GM19238 (cell line): ENCODE results near the gene NME8.

ENCODE experiments used
- DNase-seq: peaks from one replicate; pipeline ENCODE4 v3.0.0; 2011; ENCODE audit warnings: low spot score; ENCODE audit not compliant: insufficient read length

The NME8 gene

DNA sequence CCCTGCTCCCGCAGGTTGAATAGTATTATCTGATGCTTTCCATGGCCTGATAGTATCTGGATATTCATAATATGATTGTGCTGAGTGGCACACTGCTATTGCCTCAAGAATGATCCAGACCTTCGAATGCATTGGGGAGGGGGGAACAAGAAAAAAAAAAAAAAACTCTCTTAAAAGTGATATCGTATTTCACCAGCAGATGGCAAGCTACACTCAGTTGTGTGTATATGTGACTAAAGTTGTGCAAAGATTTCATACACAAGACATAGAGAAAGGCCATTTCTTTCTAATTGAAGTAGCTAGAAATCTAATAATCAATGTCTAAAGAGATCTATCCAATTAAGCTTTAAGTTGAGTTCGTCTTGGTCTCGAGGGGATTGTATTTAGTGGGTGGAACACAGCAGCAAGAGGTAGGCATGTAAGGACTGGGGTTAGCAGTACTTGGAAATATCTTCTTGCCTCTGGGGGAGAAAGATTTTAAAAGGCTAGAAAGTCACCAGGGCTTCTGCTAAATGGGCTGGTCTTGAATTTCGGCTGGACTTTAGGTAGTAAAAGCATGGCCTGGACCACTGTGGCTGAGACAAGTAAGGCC, 52.9 kb downstream of the NME8 start:
- no peak for DNase-seq

DNA sequence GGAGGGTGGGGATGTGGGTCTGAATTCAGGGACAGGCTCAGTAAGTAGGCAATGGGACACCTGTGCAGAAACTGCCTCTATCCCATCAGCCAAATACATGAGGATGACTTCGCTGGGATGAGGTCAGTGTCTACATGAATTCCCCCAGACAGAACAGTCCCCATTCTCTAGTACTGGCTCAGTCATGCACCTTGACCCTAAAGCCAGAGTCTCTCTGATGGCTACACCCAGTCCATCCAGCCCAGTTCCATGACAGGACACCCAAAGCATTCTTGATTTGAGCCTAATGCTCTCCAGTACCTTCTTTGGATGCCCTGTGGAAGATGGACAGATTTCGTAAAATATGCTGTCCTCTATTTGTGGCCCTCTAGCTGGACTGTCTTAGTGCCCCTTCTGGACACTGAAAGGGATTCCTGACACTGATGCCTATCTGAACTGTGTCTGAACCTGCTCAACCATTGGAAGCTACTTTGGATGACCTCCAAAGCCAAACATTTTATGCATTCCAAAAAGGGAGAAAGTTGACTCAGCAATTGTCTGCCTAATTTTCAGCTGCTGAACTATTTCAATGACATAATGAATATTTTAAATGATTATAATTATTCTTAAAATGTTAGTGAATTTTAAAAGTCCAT, 53.6 kb downstream of the NME8 start:
- DNase-seq, result no peak

DNA sequence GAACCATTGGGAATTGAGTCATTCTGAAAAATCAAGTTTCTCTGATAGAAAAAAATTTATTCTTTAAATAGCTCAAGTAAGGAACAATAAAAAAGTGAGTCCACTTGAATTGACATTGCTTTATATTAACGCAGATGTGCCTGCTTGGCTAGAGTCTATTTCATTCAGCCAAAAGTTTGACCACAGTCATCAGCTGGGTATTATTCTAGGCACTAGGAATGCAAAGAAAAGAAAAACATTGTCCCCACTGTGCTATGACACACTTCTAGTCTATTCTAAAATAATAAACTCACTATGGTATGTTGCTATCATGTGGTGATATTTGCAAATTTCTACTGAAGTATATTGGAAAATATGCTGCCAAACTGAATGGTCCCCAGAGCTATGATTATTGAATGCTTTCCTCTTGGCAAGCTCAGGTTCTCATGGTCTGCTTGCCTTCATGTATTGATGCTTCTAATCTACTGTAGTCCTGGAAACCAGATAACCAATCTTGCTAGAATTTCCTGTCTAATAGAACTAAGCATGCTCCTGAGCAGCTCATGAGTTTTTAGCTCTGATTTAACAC, 59.9 kb downstream of the NME8 start:
- DNase-seq, result no peak

DNA sequence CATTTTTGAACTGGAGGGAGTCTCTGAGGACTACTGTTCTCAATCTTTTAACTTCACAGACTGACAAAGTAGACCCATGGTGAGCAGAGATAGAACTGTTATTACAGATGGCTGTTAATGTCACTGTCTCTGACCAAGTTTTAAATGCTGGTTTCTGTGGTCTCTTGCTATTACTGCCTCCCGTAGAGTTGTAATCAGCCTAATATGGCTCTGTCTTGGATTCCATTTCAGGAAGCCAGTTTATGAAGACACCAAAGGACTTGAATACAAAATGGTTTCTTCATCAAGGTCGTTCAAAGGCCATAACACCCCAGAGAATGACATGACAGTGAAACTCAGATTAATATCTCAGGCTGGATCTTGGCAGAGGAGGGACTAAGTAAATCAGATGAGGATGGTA, 64.4 kb downstream of the NME8 start:
- no peak for DNase-seq

DNA sequence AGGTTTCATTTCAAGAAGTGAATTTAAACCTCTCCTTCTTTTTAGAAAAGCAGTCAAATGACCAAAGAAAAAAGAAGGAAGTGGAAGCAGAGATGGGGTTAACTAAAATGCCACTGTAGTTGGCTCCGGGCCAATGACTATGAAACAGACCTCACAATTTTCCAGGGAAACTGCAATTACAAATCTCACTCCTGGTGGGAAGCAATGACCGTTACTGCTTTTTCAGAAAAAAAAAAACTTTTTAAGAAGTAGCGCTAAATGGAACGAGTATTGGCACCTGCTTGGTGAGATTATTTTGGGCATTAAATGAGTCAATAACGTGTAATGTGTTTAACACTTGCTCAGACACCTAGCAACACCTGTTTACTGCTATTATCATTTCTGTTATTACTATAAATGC, 67.0 kb downstream of the NME8 start:
- no peak for DNase-seq

DNA sequence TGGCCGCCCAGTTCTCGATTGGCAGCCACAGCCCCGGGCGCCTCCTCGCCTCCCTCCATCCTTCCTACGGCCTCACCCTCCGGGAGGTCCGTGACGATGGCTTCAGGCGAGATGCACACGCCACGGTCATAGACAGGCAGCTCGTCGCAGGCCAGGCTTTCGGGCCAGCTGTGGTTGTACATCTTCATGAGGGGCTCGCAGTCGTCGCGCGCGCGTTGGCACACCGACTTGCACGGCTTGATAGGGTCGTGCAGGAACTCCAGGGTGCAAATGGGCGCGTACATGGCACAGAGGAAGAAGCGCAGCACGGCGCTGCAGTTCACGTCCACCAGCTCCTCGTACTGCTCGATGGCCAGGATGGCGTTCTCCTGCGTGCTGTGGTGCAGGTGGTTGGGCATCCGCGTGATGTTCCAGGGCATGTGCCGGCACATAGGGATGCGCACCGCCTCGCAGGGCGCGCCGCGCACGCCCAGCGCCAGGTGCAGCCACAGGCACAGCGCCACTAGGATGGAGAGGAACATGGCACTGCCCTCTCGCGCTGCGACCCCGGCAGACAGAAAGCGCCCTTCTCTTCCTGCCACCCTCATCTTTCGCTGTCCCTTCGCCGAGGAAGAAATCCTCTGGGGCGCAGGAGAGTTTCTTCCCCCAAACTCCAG, 67.7 kb downstream of the NME8 start:
- no peak for DNase-seq

DNA sequence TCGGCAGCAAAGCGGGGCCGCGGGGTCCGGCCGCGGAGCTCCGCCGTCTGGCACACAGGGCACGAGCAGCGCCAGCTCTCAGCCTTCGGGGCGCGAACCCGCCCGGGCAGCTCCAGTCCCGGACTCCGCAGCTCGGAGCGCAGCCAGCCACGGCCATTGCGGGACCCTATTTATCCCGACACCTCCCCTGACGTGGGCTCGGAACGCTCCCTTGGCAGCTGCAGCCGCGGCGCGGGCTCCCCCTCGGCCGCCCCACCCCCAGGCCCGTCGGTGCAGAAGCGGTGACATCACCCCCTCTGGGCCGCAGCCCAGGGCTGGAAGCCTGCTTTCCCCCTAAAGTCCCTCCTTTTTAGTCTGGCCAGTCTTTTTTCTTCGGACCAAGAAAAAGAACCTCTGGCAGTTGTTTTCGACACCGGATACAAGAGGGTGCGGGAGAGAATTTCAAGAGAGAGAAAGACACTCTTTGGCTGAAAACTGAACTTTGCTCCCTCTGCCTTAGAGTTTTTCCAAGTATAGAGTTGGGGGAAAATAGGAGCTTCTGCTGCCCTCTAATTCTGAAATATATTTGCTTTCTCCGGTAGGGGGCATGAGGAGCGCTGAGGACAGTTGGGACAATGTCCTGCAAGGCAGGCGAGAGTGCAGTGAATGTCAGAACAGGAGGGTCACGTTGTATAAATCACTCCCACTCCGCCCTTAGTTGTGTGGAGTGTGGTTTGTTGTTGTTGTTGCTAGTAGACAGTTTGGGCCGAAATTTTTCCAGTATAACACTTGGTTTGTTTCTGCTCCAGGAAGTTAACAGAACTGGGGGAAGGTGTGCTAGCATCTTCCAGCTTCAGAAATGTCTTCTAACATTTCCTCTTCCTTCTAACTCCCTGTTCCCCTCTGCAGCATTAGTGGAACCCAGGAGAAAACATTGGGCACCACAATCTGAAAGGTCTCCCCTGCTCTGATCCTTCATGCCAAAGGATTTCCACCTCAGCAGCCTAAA, 68.6 kb downstream of the NME8 start, which contains the start of gene SFRP4:
Gene SFRP4 (minus strand): TSS at position 145 of the 988 bp plus-strand sequence. CDS start 280 bp downstream, outside the sequence.
- no peak for DNase-seq

DNA sequence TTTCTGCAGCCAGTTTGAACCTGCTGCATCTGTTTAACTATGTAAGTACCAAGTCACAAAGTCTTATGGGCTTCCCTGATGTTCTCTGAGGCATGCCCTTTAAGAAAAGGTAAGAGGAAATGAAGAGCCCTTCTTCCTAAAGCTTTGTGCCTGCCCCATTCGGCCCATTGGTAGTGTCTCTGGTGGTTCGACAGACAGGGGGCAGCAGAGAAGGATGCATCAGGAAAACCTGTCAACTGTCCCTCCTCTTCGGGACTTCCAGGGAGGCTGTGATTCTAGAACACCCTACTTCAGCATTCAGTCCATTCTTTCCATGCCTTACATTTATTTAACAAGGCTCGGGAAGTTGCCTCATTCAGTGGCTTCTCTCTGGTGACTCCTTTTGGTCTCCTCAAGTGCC, 70.1 kb downstream of the NME8 start:
- no peak for DNase-seq

DNA sequence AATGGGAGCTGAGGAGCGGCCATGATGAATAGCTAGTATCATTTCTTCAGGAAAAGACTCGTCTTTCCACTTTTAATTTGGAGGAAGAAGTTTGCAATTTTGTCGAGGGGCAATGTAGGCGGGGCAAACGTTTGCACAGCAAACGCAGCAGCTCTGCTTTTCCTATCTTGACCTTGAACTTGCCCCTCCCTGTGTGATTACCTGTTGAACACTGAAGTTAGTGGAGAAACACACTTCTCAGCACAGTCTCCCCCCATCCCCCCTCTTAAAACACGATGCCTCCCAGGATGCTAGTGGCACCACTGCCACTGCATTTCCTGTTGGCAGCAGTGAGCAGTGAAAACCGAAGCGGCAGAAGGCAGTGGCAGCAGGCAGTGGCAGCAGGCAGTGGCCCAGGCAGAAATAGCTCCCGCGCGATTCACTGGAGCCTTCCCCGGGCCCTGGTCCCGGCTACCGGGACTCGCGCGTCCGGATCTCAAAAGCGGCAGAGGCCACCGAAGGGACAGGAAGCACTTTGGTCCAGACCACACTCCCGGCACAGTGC, 72.0 kb downstream of the NME8 start, which contains the start of gene EPDR1:
Gene EPDR1 (plus strand): TSS at position 336 of the 544 bp plus-strand sequence. CDS start 300 bp downstream, outside the sequence.
- DNase-seq, result no peak

DNA sequence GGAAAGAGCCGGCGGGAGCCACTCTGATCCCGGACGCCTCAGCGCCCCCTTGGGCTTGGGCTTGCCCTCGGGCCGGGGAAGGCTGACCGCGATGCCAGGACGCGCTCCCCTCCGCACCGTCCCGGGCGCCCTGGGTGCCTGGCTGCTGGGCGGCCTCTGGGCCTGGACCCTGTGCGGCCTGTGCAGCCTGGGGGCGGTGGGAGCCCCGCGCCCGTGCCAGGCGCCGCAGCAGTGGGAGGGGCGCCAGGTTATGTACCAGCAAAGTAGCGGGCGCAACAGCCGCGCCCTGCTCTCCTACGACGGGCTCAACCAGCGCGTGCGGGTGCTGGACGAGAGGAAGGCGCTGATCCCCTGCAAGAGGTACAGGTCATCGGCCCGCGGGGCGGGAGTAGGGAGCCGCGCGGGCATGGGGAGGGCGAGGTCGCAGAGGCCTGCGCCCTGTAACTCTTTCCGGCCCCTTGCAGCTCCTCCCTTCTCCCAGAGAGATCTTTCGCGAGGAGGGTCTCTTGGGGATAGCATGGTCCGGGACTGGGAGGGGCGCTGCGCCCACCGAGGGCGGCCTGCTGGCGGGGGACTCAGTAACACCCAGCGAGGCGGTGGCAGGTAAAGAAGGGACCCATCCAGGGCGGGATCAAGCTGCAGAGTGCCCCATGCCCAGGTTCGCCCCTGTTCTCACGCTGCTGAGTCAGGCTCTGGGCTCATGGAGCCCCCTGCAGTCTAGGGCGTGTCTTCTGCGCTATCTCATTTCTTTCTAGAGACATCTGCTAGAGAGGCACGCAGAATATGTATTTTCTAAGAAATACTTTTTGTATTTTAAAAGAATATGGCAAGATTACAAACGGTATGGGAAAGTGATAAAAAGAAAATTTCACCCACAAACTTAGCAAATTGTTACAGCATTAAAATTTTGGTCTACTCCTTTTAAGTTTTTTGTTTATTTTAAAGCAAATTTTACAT, 72.7 kb downstream of the NME8 start:
- no peak for DNase-seq

DNA sequence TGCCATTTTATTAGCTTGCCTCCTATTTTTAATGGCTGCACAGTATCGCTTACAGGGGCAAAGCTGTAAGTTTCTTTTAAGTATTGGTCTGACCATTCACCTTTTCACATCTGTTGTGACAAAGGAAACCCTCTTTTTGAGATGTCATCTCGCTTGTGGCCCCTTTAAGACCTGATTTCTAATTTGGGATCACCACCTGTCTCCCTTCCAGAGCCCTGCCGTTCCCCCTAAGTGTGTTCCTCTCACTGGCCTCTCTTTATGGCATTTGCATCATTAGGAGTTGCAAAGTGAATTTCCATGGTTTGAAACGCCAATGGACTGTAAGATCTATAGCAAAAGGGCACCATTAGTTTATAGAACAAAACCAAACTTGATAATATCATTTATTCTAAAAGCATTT, 73.5 kb downstream of the NME8 start:
- DNase-seq, result no peak

DNA sequence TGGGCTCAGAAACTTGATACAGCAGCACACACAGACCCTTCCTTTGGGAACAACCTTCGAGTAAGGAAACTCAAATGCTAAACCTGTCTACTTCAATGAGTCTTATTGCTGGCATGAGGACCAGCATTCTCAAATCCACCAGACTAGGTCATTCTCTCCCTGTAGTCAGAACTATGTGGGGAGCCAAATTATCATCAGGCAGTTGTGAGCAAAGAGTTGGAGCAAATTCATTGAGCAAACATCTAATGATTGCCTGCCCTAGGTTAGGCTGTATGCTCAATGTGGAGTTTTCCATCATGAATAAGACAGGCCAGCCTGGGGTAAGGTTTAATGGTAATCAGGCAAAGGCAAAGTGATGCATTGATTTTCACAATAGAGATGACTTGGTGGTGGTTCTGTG, 75.6 kb downstream of the NME8 start:
- DNase-seq, result no peak

DNA sequence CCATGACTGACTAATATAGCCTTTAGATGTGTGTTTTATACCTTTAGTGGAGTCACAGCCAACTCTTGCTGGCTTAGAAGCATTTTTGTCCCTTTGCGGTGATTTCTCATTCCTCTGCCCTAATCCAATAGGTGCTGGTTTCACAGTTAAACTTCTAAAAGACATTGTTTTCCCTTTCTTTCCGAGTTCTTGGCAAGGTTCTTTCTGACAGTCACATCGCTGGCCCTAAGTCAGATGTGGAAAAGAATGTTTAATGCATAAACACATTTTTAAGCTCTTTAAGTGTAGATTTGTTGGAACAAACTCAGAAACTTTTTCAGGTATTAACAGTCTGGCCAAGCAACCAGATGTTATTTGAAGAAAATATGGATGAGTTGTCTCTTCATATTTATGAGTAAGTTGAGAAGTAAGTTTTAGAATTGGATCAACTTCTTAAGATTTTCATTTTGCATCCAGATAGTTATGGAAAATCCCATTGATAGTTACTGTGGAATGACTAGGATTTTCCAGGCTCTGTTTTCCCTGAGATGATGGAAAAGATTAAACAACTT, 76.2 kb downstream of the NME8 start:
- no peak for DNase-seq

DNA sequence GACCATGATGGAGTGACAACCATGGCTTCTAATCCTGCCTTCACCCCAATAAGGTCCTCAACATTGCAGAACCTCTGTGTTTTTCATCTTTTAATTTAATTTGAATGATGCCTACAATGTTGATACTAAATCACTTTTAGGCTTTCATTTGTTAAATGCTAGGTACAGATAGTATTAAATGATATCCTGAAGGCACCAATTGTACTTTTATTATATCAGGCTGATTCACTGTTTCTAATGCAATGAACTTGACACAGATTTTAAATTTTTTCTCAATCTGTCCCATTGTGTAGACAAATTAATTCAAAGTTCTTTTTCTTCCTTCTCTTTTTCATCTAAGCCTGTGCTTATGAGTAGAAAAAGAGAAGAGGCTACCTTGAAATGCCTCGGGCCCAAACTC, 77.2 kb downstream of the NME8 start:
- no peak for DNase-seq

DNA sequence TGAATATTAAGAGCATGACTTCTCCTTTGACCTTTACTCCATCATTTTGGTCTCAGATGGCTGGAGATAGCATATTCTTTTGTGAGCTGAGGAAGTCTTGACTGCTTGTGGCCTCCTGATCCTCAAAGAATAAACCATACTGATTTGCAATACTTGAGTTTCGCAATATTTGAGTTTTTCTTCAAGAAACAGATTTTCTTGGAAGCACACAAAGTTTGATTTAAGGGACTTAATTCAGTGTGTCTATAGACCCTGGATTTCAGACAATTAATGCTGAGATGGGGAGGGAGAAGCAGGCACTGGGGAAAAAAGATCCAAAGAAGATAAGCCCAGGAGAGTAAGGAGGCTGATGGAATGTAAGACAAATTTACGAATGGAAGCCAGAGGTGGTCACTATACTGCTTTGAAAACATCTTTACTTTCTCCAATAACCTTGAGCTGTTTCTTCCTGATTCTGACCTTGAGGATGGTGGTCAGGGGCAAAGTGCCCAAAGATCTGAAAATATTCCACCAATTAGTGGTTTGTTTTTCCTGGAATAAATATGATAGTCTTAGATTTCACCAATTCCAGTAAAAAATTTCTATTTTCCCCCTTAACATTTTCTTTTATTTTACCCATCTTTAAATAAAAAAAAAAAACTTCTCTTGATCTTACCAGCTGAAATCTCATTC, 79.5 kb downstream of the NME8 start:
- DNase-seq, result no peak

DNA sequence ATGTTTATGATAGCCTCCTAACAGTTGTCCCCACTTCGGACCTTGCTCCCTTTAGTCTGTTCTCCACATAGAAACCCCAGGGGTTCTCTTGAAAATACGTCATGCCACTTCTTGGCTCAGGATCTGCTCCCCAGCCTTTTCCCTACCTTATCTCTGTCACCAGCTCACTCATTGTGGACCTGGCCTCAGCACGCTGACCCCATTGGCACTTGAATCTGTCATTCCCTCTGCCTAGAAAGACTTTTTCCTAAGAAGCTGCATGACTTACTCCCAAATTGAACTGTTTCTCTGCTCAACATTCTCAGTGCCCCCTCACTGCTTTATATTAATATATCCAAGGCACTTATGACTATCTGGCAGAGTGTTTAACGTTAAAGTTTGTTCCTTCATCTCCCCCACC, 80.5 kb downstream of the NME8 start:
- no peak for DNase-seq

DNA sequence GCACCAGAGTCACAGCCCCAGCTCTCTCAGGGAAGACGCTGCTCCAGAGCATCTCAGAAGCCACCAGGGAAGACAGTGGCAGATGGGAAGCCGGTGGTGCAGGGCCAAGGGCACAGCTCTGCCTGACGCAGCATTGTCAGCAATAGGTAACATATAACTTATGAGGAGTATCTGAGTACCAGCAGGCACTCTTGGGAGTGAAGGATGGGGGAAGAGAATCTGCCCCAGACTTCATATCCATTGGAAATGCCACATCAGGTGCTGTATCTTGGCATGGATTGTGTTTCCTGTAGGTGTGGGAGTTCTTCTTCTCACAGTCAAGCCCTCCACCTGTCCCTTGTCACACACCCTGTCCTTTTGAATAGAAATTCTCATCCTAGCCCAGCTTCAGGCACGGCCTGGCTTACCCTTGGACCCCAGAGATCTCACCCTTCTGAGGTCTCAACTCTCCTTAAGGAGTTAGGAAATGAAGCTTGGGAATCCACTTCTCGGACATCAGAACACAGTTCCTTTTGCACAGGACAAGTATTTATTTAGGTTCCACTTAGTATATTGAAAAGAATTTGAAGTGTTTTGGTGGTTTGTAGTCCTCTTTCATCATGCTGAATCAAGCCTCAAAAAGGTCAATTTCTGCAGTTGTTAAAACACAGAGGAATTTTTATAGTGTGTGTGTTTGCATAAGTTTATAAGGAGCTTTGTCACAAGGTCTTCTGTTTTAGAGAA, 82.0 kb downstream of the NME8 start:
- DNase-seq, result no peak

DNA sequence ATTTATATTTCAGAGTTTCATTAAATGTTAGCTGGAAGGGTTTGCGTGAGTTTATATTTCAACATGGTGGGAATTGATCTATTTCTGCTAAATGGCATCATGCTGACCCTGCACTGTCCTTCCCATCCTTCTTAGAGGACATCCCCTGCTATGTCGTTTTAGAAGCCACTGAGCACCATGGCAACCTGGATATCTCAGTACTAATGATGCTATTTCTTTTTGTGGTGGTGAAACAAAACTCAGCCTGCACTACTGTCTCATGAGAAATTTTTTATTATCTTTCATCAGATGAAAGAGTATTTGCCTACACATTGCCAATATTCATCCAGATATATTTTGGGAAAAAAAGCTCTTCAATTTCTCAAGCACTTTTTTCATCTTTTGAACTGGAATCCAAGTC, 84.1 kb downstream of the NME8 start:
- DNase-seq, result no peak
